Gastrocnemius medialis (tissue), 4 donors: ENCODE measurements around the gene LRRC63.

ENCODE experiments used
- POLR2A ChIP-seq, 2 donors: fragments of 450-650 bp; IDR thresholded peaks; one replicate each; pipeline ENCODE4 v1.6.1; 2017; ENCODE audit warnings: antibody characterized with exemption in 2 of 2, mild to moderate bottlenecking in 2 of 2, moderate library complexity in 2 of 2
- TF ChIP-seq, protein P1 (sequence below), 5 experiments: fragments of 450-650 bp in 3 of 5; fragments of 200-600 bp in 2 of 5; sonication (generic) in 2 of 5; IDR thresholded peaks in 4 of 5; conservative IDR thresholded peaks in 1 of 5; 1 replicate in 4 of 5; 2 replicates in 1 of 5; pipeline ENCODE4 v1.5.1; 2016 to 2019; ENCODE audit warnings: antibody characterized with exemption in 5 of 5, mild to moderate bottlenecking in 3 of 5, moderate library complexity in 3 of 5

DNA sequence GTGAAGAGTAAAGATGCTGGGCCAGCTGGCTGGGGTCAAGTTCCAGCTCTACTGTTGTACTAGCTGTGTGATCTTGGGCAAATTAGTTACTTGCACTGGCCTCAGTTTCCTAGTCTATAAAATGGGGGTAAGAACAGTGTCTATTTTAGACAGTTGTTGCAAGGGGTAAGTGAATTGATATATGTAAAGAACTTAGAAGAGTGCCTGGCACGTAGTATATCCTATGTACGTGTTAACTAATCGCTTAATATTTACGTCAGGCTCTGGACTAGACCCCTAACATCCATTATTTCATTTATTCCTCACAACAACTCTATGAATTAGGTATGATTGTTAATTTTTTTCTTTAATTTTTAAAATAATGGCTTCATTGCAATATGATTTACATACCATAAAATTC, 26.1 kb upstream of the LRRC63 start:
- no peak for TF ChIP-seq POLR2A (IDR thresholded peaks at IDR 0.05)
- TF ChIP-seq, protein P1, sequence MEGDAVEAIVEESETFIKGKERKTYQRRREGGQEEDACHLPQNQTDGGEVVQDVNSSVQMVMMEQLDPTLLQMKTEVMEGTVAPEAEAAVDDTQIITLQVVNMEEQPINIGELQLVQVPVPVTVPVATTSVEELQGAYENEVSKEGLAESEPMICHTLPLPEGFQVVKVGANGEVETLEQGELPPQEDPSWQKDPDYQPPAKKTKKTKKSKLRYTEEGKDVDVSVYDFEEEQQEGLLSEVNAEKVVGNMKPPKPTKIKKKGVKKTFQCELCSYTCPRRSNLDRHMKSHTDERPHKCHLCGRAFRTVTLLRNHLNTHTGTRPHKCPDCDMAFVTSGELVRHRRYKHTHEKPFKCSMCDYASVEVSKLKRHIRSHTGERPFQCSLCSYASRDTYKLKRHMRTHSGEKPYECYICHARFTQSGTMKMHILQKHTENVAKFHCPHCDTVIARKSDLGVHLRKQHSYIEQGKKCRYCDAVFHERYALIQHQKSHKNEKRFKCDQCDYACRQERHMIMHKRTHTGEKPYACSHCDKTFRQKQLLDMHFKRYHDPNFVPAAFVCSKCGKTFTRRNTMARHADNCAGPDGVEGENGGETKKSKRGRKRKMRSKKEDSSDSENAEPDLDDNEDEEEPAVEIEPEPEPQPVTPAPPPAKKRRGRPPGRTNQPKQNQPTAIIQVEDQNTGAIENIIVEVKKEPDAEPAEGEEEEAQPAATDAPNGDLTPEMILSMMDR (IDR thresholded peaks at IDR 0.05 in 4 of 5, conservative IDR thresholded peaks at IDR 0.05 in 1 of 5), result no peak
